SK-N-SH (cell line): Measurements from ENCODE around the gene DPP10. TPM values are rescaled to one million over a fixed set of nuclear protein-coding genes. Genes with fewer than 3 reads are reported as not detected.

Experiments
- CTCF ChIA-PET: fragments of 300-600, 350-600 bp; formaldehyde crosslinking; extraction: SDS; loops from one replicate; lab custom pipeline; 2021; lab: Yijun Ruan, JAX
- POLR2A ChIA-PET: fragments of 350-600 bp; sonication (Branson Sonifier 250); formaldehyde crosslinking; extraction: SDS; loops from one replicate; lab custom pipeline; 2020; ENCODE audit warnings: antibody characterized with exemption, inconsistent platforms; lab: Yijun Ruan, JAX
- DNase-seq: peaks from one replicate; pipeline ENCODE4 v3.0.0; 2012
- H2AFZ ChIP-seq: fragments of 200-600 bp; sonication (generic); 2 replicates; pipeline ENCODE4 v1.8.1; 2016; ENCODE audit warnings: antibody characterized with exemption, mild to moderate bottlenecking, low read depth
- H3F3A ChIP-seq: fragments of 200-600 bp; sonication (generic); replicated peaks from 2 replicates; pipeline ENCODE3; 2016; ENCODE audit warnings: antibody characterized with exemption, mild to moderate bottlenecking; ENCODE audit not compliant: insufficient read depth
- H3K27ac ChIP-seq, 2 experiments: fragments of 200-500 bp in 1 of 2; fragments of 200-600 bp in 1 of 2; sonication (Bioruptor generic) in 1 of 2; sonication (generic), shearing (Covaris generic) in 1 of 2; 2 replicates each; pipeline versions ENCODE4 v1.5.1 to v1.6.1; 2014 to 2016; ENCODE audit warnings: low read depth in 2 of 2, inconsistent platforms in 1 of 2, low read length in 1 of 2, mild to moderate bottlenecking in 1 of 2, mixed read lengths in 1 of 2
- H3K27me3 ChIP-seq: fragments of 200-600 bp; sonication (generic), shearing (Covaris generic); 2 replicates; pipeline ENCODE4 v1.6.1; 2016; ENCODE audit warnings: mixed run types; ENCODE audit not compliant: insufficient read depth
- H3K36me3 ChIP-seq, 2 experiments: fragments of 200-500 bp in 1 of 2; fragments of 200-600 bp in 1 of 2; sonication (Bioruptor generic) in 1 of 2; sonication (generic) in 1 of 2; replicated peaks in 1 of 2; 2 replicates each; pipeline versions ENCODE3 to v1.5.1; 2014 to 2016; ENCODE audit warnings: low read length in 1 of 2, mild to moderate bottlenecking in 1 of 2; ENCODE audit not compliant: insufficient read depth in 2 of 2, control insufficient read depth in 1 of 2
- H3K4me1 ChIP-seq, 2 experiments: fragments of 200-500 bp in 1 of 2; fragments of 200-600 bp in 1 of 2; sonication (Bioruptor generic) in 1 of 2; sonication (generic), shearing (Covaris generic) in 1 of 2; 2 replicates each; pipeline versions ENCODE4 v1.5.1 to v1.6.1; 2014 to 2016; ENCODE audit warnings: low read depth in 1 of 2, low read length in 1 of 2, mixed run types in 1 of 2; ENCODE audit not compliant: insufficient read depth in 2 of 2, control insufficient read depth in 1 of 2
- H3K4me2 ChIP-seq: fragments of 200-600 bp; sonication (generic), shearing (Covaris generic); 2 replicates; pipeline ENCODE4 v1.6.1; 2017; ENCODE audit warnings: mixed run types
- H3K4me3 ChIP-seq, 2 experiments: fragments of 200-500 bp in 1 of 2; fragments of 200-600 bp in 1 of 2; sonication (Bioruptor generic) in 1 of 2; sonication (generic), shearing (Covaris generic) in 1 of 2; 2 replicates each; pipeline versions ENCODE4 v1.5.1 to v1.8.1; 2014 to 2016; ENCODE audit warnings: low read depth in 2 of 2, inconsistent platforms in 1 of 2, low read length in 1 of 2, mild to moderate bottlenecking in 1 of 2, mixed read lengths in 1 of 2, moderate library complexity in 1 of 2
- H3K79me2 ChIP-seq: fragments of 200-600 bp; sonication (generic); 2 replicates; pipeline ENCODE4 v1.8.1; 2017; ENCODE audit warnings: mild to moderate bottlenecking; ENCODE audit not compliant: insufficient read depth
- H3K9ac ChIP-seq: fragments of 200-600 bp; sonication (generic); 2 replicates; pipeline ENCODE4 v1.6.1; 2017; ENCODE audit warnings: mixed run types
- H3K9me2 ChIP-seq: fragments of 200-600 bp; sonication (generic); 2 replicates; pipeline ENCODE4 v1.6.1; 2017; ENCODE audit warnings: mixed run types
- H3K9me3 ChIP-seq: fragments of 200-600 bp; sonication (generic); 2 replicates; pipeline ENCODE4 v1.6.1; 2017; ENCODE audit warnings: mixed run types, mild to moderate bottlenecking, moderate library complexity
- H4K20me1 ChIP-seq: fragments of 200-600 bp; sonication (generic); 2 replicates; pipeline ENCODE4 v1.6.1; 2017; ENCODE audit warnings: mild to moderate bottlenecking, mixed run types; ENCODE audit not compliant: insufficient read depth
- CHD2 ChIP-seq: fragments of 150-350 bp; IDR thresholded peaks from 2 replicates; pipeline ENCODE4 v1.6.1; 2018; ENCODE audit warnings: low read length; ENCODE audit not compliant: partially characterized antibody
- ELF1 ChIP-seq: IDR thresholded peaks from 2 replicates; pipeline ENCODE4 v1.4.0; 2012
- EZH2phosphoT487 ChIP-seq: fragments of 200-600 bp; sonication (generic); IDR thresholded peaks from 2 replicates; pipeline ENCODE4 v1.6.1; 2017; ENCODE audit warnings: low read depth, mixed run types, mild to moderate bottlenecking, antibody characterized with exemption, moderate library complexity, borderline replicate concordance
- FOSL2 ChIP-seq: IDR thresholded peaks from 2 replicates; pipeline ENCODE4 v1.4.0; 2012; ENCODE audit warnings: low read depth, mild to moderate bottlenecking, moderate library complexity, borderline replicate concordance
- FOXJ3 ChIP-seq: sonication (generic); formaldehyde crosslinking; IDR thresholded peaks from 2 replicates; pipeline ENCODE4 v1.5.1; 2020; ENCODE audit warnings: mild to moderate bottlenecking, missing genetic modification reagents
- FOXM1 ChIP-seq: IDR thresholded peaks from 2 replicates; pipeline ENCODE4 v1.4.0; 2012; ENCODE audit warnings: low read depth, mild to moderate bottlenecking
- GABPA ChIP-seq: IDR thresholded peaks from 2 replicates; pipeline ENCODE4 v1.4.0; 2012; ENCODE audit warnings: low read depth, mild to moderate bottlenecking
- GATA2 ChIP-seq: sonication (generic); formaldehyde crosslinking; IDR thresholded peaks from 2 replicates; pipeline ENCODE4 v1.5.0; 2020; ENCODE audit warnings: mild to moderate bottlenecking, missing genetic modification reagents
- JUND ChIP-seq: IDR thresholded peaks from 2 replicates; pipeline ENCODE4 v1.4.0; 2012
- MEF2A ChIP-seq: IDR thresholded peaks from 2 replicates; pipeline ENCODE4 v1.4.0; 2012; ENCODE audit warnings: low read depth, borderline replicate concordance
- NRF1 ChIP-seq: IDR thresholded peaks from 2 replicates; pipeline ENCODE4 v1.6.1; 2012; ENCODE audit warnings: low read depth, mild to moderate bottlenecking, low read length
- RXRA ChIP-seq: IDR thresholded peaks from 2 replicates; pipeline ENCODE4 v1.4.0; 2012; ENCODE audit warnings: low read depth, mild to moderate bottlenecking, borderline replicate concordance
- TAF1 ChIP-seq: IDR thresholded peaks from 2 replicates; pipeline ENCODE4 v1.6.1; 2012; ENCODE audit warnings: low read depth, mild to moderate bottlenecking, low read length, moderate library complexity, borderline replicate concordance
- TCF12 ChIP-seq: IDR thresholded peaks from 2 replicates; pipeline ENCODE4 v1.4.0; 2012
- WGBS: methylation state at CpG from one replicate; pipeline ENCODE4 v1.1.6; 2017; ENCODE audit warnings: low lambda C conversion rate; 5-methylcytosine and 5-hydroxymethylcytosine counted together
- polyA plus RNA-seq, 3 experiments: library from polyadenylated mRNA; depleted of rRNA; stranded (reverse); fragments of >200 nt; gene quantifications; 2 replicates each; pipeline ENCODE4 v1.2.3, GENCODE V29; 2012
- TF ChIP-seq, protein P1 (sequence below): IDR thresholded peaks from 2 replicates; pipeline ENCODE4 v1.4.0; 2012; ENCODE audit warnings: low read depth
- TF ChIP-seq, protein P2 (sequence below): fragments of 150-350 bp; IDR thresholded peaks from 2 replicates; pipeline ENCODE4 v1.6.1; 2016; ENCODE audit warnings: mild to moderate bottlenecking, low read depth, low read length
- TF ChIP-seq, protein P3 (sequence below): IDR thresholded peaks from 2 replicates; pipeline ENCODE4 v1.6.1; 2012; ENCODE audit warnings: mild to moderate bottlenecking, low read depth, low read length, moderate library complexity
- TF ChIP-seq, protein P4 (sequence below): IDR thresholded peaks from 2 replicates; pipeline ENCODE4; 2012
- TF ChIP-seq, protein P5 (sequence below): fragments of 200-600 bp; sonication (generic); IDR thresholded peaks from 2 replicates; pipeline ENCODE4 v1.6.1; 2017; ENCODE audit warnings: antibody characterized with exemption, mild to moderate bottlenecking, moderate library complexity
- TF ChIP-seq, protein P6 (sequence below): IDR thresholded peaks from 2 replicates; pipeline ENCODE4 v1.4.0; 2012; ENCODE audit warnings: low read depth, borderline replicate concordance

Gene DPP10
- polyA plus RNA-seq, 1 of the 3 experiments (the other 2 are of a cell fraction) = not detected

DNA sequence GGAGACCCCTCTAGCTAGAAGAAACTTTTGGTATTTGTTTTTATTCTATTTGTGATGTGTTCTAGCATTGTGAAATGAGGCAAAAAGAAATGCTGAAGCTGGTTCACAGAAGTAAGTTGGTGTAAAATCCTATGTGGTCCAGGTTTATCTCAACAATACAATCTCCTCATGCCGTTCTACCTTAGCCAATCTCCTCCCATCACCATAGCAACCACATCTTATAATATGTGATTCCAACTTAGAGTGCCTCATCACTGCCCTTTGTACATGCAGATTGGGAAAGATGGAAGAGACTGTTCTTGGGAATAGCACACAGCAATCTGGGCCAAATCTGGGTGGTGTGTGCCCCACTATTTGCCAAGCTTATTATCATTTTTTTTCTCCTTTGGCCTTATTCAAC is 30.3 kb downstream of the DPP10 start:
- Histone ChIP-seq H4K20me1 (no peaks in the 10 kb centered on the region), H3K4me2 (no peak overlapping the region), H3K4me3 (no peak overlapping the region), H3K4me1 (no peaks in the 10 kb centered on the region), H3K9me3 (no peaks in the 10 kb centered on the region), H3K79me2 (no peaks in the 10 kb centered on the region), H3K9me2 (no peaks in the 10 kb centered on the region), H3K27ac (no peak overlapping the region), H3K36me3 (no peaks in the 10 kb centered on the region), H3F3A (no peaks in the 10 kb centered on the region), H3K27me3 (no peaks in the 10 kb centered on the region), H2AFZ (no peak overlapping the region), H3K9ac (no peak overlapping the region)
- TF ChIP-seq MEF2A (no peak), GATA2 (CRISPR knock-in tag) (no peak), GABPA (no peak), EZH2phosphoT487 (no peak), FOXM1 (no peak), ELF1 (no peak), TAF1 (no peak), JUND (no peak), RXRA (no peak), CHD2 (no peak), FOXJ3 (CRISPR knock-in tag) (no peak), TCF12 (no peak), FOSL2 (no peak), NRF1 (no peak)
- TF ChIP-seq, protein P1, sequence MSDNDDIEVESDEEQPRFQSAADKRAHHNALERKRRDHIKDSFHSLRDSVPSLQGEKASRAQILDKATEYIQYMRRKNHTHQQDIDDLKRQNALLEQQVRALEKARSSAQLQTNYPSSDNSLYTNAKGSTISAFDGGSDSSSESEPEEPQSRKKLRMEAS = no peak
- TF ChIP-seq, protein P2, sequence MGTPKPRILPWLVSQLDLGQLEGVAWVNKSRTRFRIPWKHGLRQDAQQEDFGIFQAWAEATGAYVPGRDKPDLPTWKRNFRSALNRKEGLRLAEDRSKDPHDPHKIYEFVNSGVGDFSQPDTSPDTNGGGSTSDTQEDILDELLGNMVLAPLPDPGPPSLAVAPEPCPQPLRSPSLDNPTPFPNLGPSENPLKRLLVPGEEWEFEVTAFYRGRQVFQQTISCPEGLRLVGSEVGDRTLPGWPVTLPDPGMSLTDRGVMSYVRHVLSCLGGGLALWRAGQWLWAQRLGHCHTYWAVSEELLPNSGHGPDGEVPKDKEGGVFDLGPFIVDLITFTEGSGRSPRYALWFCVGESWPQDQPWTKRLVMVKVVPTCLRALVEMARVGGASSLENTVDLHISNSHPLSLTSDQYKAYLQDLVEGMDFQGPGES = no peak
- TF ChIP-seq, protein P3, sequence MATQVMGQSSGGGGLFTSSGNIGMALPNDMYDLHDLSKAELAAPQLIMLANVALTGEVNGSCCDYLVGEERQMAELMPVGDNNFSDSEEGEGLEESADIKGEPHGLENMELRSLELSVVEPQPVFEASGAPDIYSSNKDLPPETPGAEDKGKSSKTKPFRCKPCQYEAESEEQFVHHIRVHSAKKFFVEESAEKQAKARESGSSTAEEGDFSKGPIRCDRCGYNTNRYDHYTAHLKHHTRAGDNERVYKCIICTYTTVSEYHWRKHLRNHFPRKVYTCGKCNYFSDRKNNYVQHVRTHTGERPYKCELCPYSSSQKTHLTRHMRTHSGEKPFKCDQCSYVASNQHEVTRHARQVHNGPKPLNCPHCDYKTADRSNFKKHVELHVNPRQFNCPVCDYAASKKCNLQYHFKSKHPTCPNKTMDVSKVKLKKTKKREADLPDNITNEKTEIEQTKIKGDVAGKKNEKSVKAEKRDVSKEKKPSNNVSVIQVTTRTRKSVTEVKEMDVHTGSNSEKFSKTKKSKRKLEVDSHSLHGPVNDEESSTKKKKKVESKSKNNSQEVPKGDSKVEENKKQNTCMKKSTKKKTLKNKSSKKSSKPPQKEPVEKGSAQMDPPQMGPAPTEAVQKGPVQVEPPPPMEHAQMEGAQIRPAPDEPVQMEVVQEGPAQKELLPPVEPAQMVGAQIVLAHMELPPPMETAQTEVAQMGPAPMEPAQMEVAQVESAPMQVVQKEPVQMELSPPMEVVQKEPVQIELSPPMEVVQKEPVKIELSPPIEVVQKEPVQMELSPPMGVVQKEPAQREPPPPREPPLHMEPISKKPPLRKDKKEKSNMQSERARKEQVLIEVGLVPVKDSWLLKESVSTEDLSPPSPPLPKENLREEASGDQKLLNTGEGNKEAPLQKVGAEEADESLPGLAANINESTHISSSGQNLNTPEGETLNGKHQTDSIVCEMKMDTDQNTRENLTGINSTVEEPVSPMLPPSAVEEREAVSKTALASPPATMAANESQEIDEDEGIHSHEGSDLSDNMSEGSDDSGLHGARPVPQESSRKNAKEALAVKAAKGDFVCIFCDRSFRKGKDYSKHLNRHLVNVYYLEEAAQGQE = no peak
- TF ChIP-seq, protein P4, sequence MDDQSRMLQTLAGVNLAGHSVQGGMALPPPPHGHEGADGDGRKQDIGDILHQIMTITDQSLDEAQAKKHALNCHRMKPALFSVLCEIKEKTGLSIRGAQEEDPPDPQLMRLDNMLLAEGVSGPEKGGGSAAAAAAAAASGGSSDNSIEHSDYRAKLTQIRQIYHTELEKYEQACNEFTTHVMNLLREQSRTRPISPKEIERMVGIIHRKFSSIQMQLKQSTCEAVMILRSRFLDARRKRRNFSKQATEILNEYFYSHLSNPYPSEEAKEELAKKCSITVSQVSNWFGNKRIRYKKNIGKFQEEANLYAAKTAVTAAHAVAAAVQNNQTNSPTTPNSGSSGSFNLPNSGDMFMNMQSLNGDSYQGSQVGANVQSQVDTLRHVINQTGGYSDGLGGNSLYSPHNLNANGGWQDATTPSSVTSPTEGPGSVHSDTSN = no peak
- TF ChIP-seq, protein P5, sequence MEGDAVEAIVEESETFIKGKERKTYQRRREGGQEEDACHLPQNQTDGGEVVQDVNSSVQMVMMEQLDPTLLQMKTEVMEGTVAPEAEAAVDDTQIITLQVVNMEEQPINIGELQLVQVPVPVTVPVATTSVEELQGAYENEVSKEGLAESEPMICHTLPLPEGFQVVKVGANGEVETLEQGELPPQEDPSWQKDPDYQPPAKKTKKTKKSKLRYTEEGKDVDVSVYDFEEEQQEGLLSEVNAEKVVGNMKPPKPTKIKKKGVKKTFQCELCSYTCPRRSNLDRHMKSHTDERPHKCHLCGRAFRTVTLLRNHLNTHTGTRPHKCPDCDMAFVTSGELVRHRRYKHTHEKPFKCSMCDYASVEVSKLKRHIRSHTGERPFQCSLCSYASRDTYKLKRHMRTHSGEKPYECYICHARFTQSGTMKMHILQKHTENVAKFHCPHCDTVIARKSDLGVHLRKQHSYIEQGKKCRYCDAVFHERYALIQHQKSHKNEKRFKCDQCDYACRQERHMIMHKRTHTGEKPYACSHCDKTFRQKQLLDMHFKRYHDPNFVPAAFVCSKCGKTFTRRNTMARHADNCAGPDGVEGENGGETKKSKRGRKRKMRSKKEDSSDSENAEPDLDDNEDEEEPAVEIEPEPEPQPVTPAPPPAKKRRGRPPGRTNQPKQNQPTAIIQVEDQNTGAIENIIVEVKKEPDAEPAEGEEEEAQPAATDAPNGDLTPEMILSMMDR = no peak
- TF ChIP-seq, protein P6, sequence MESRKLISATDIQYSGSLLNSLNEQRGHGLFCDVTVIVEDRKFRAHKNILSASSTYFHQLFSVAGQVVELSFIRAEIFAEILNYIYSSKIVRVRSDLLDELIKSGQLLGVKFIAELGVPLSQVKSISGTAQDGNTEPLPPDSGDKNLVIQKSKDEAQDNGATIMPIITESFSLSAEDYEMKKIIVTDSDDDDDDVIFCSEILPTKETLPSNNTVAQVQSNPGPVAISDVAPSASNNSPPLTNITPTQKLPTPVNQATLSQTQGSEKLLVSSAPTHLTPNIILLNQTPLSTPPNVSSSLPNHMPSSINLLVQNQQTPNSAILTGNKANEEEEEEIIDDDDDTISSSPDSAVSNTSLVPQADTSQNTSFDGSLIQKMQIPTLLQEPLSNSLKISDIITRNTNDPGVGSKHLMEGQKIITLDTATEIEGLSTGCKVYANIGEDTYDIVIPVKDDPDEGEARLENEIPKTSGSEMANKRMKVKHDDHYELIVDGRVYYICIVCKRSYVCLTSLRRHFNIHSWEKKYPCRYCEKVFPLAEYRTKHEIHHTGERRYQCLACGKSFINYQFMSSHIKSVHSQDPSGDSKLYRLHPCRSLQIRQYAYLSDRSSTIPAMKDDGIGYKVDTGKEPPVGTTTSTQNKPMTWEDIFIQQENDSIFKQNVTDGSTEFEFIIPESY = no peak
- CTCF ChIA-PET = no interaction called here
- 9% methylated on average over 1 of the region's 1 CpG for WGBS
- DNase-seq = no peak
- POLR2A ChIA-PET = no interaction called here
